GM23338 (cell line): ENCODE results near the gene GPR34. TPM values are rescaled to one million over a fixed set of nuclear protein-coding genes. Genes with fewer than 3 reads are reported as not detected.
"Not testable (repeated sequence)": the region's sequence is repeated elsewhere in the genome, so short reads cannot be mapped to it uniquely, and the experiment has no call there.

Experiments
- ATAC-seq: fragments of 200-7000 bp; cut with Tn5 transposase; 3 replicates; pipeline ENCODE4 v1.9.1; 2020
- DNase-seq: peaks from one replicate; pipeline ENCODE4 v3.0.0-alpha.2; 2015; ENCODE audit warnings: low spot score
- H2AFZ ChIP-seq: fragments of 200-600 bp; sonication (generic); 2 replicates; pipeline ENCODE4 v1.8.0; 2016; ENCODE audit warnings: antibody characterized with exemption, mild to moderate bottlenecking, moderate library complexity
- H3F3A ChIP-seq: fragments of 200-600 bp; sonication (generic); replicated peaks from 2 replicates; pipeline ENCODE4 v1.8.0; 2017; ENCODE audit warnings: antibody characterized with exemption, mixed run types, low read depth
- H3K27ac ChIP-seq: fragments of 200-600 bp; sonication (generic); 2 replicates; pipeline ENCODE4 v1.6.1; 2016; ENCODE audit warnings: low read depth
- H3K27me3 ChIP-seq: fragments of 200-600 bp; sonication (generic); 2 replicates; pipeline ENCODE4 v1.8.0; 2016; ENCODE audit warnings: mild to moderate bottlenecking, mixed run types, moderate library complexity; ENCODE audit not compliant: insufficient read depth
- H3K36me3 ChIP-seq: fragments of 200-600 bp; sonication (generic); 2 replicates; pipeline ENCODE4 v1.8.0; 2016; ENCODE audit warnings: mild to moderate bottlenecking; ENCODE audit not compliant: insufficient read depth
- H3K4me1 ChIP-seq: fragments of 200-600 bp; sonication (generic); 2 replicates; pipeline ENCODE4 v1.8.0; 2016; ENCODE audit warnings: mild to moderate bottlenecking, moderate library complexity; ENCODE audit not compliant: insufficient read depth
- H3K4me2 ChIP-seq: fragments of 200-600 bp; sonication (generic); 2 replicates; pipeline ENCODE4 v1.7.1; 2017; ENCODE audit warnings: mixed run types
- H3K4me3 ChIP-seq: fragments of 200-600 bp; sonication (generic); 2 replicates; pipeline ENCODE4 v1.6.1; 2016; ENCODE audit warnings: mixed run types
- H3K79me2 ChIP-seq: fragments of 200-600 bp; sonication (generic); replicated peaks from 2 replicates; pipeline ENCODE4 v1.8.0; 2017; ENCODE audit warnings: mild to moderate bottlenecking; ENCODE audit not compliant: insufficient read depth
- H3K9me2 ChIP-seq: fragments of 200-600 bp; sonication (generic); 2 replicates; pipeline ENCODE4 v1.8.0; 2017; ENCODE audit not compliant: insufficient read depth
- H4K20me1 ChIP-seq: fragments of 200-600 bp; sonication (generic); replicated peaks from 2 replicates; pipeline ENCODE4 v1.8.0; 2017; ENCODE audit warnings: mild to moderate bottlenecking; ENCODE audit not compliant: insufficient read depth
- H3K27ac Mint-ChIP-seq: 2 replicates; pipeline ENCODE4 v1.8.0; 2020; ENCODE audit warnings: inconsistent platforms, mild to moderate bottlenecking, moderate library complexity, mixed read lengths
- H3K27me3 Mint-ChIP-seq: 3 replicates; pipeline ENCODE4 v1.8.0; 2022; ENCODE audit warnings: low read depth, mild to moderate bottlenecking, moderate library complexity, mixed read lengths, inconsistent platforms; ENCODE audit not compliant: insufficient read depth, poor library complexity
- H3K36me3 Mint-ChIP-seq: 3 replicates; pipeline ENCODE4 v1.8.0; 2021; ENCODE audit warnings: low read depth, mild to moderate bottlenecking, inconsistent platforms, moderate library complexity, mixed read lengths
- H3K4me1 Mint-ChIP-seq: 3 replicates; pipeline ENCODE4 v1.8.0; 2020; ENCODE audit warnings: mild to moderate bottlenecking, inconsistent platforms, mixed read lengths
- H3K4me3 Mint-ChIP-seq: 3 replicates; pipeline ENCODE4 v1.8.0; 2021; ENCODE audit warnings: moderate library complexity, mild to moderate bottlenecking, inconsistent platforms, mixed read lengths
- H3K9me3 Mint-ChIP-seq: 3 replicates; pipeline ENCODE4 v1.8.0; 2020; ENCODE audit warnings: moderate library complexity, mild to moderate bottlenecking, inconsistent platforms, mixed read lengths
- CREB1 ChIP-seq: fragments of 250-450 bp; sonication (Bioruptor Pico); IDR thresholded peaks from 2 replicates; pipeline ENCODE4 v1.5.0; 2020; ENCODE audit warnings: low read depth, mild to moderate bottlenecking, moderate library complexity
- JUNB ChIP-seq: IDR thresholded peaks from one replicate; pipeline ENCODE4 v1.6.1; 2016; ENCODE audit warnings: antibody characterized with exemption; ENCODE audit not compliant: unreplicated experiment
- ZNF462 ChIP-seq: fragments of 250-450 bp; sonication (Bioruptor Pico); IDR thresholded peaks from 2 replicates; pipeline ENCODE4 v1.5.0; 2020; ENCODE audit warnings: mild to moderate bottlenecking, moderate library complexity
- polyA plus RNA-seq: library from polyadenylated mRNA; unstranded; fragments of >200 nt; fragmentation: Nextera tagmentation; extraction: Ambion mirVana; gene quantifications from 2 replicates; pipeline ENCODE4 v1.2.1, GENCODE V29; 2016
- total RNA-seq: library from RNA; depleted of rRNA; stranded (reverse); fragments of >200 nt; shearing (Covaris generic); gene quantifications from 2 replicates; pipeline ENCODE4 v1.2.3, GENCODE V29; 2014
- TF ChIP-seq, protein P1 (sequence below), 2 experiments: fragments of 200-600 bp in 1 of 2; sonication (generic) in 1 of 2; conservative IDR thresholded peaks; 2 replicates each; pipeline versions ENCODE4 v1.5.1 to v1.6.1; 2016 to 2017; ENCODE audit warnings: antibody characterized with exemption in 2 of 2, low read depth in 2 of 2, mild to moderate bottlenecking in 2 of 2, moderate library complexity in 1 of 2

GPR34 gene
- total and polyA plus RNA-seq, 2 experiments from 2014 or later = 0.55 TPM; not detected in 1

- Mint-ChIP-seq H3K27ac (peak overlapping the region; percentile 74; the same call in 1 of the 2 replicates), H3K27me3 (peaks cover 4% of the 10 kb centered on the region), H3K9me3 (peaks cover 34% of the 10 kb centered on the region), H3K4me3 (no peak overlapping the region), H3K4me1 (peaks cover 4% of the 10 kb centered on the region; the same call in 2 of the 3 replicates), H3K36me3 (peaks cover 55% of the 10 kb centered on the region)
- peak overlapping the region; percentile 86 for H3K27ac ChIP-seq
- TF ChIP-seq CREB1 (no peak), JUNB (no peak), ZNF462 (CRISPR knock-in tag) (no peak)
- TF ChIP-seq, protein P1, sequence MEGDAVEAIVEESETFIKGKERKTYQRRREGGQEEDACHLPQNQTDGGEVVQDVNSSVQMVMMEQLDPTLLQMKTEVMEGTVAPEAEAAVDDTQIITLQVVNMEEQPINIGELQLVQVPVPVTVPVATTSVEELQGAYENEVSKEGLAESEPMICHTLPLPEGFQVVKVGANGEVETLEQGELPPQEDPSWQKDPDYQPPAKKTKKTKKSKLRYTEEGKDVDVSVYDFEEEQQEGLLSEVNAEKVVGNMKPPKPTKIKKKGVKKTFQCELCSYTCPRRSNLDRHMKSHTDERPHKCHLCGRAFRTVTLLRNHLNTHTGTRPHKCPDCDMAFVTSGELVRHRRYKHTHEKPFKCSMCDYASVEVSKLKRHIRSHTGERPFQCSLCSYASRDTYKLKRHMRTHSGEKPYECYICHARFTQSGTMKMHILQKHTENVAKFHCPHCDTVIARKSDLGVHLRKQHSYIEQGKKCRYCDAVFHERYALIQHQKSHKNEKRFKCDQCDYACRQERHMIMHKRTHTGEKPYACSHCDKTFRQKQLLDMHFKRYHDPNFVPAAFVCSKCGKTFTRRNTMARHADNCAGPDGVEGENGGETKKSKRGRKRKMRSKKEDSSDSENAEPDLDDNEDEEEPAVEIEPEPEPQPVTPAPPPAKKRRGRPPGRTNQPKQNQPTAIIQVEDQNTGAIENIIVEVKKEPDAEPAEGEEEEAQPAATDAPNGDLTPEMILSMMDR (conservative IDR thresholded peaks at IDR 0.05; ENCODE audit: low read depth in 2 of 2) = peak in 1 of 2 experiments; percentile 39; a peak in 2 of 4 replicates
- DNase-seq (peak; percentile 78), ATAC-seq (peak; percentile 82)
- no peaks in the 10 kb centered on the region for H3K36me3 ChIP-seq
- no peaks in the 10 kb centered on the region for H3K27me3 ChIP-seq
- no peak overlapping the region for H3K4me3 ChIP-seq
- no peaks in the 10 kb centered on the region for H3F3A ChIP-seq
- no peaks in the 10 kb centered on the region for H3K9me2 ChIP-seq
- no peak overlapping the region for H3K4me2 ChIP-seq
- H2AFZ ChIP-seq = no peak overlapping the region
- no peaks in the 10 kb centered on the region for H3K79me2 ChIP-seq
- H4K20me1 ChIP-seq = no peaks in the 10 kb centered on the region
- no peaks in the 10 kb centered on the region for H3K4me1 ChIP-seq
Measured at GRCh38 chrX:41718481-41719235, 29.9 kb downstream of the GPR34 start.

DNA sequence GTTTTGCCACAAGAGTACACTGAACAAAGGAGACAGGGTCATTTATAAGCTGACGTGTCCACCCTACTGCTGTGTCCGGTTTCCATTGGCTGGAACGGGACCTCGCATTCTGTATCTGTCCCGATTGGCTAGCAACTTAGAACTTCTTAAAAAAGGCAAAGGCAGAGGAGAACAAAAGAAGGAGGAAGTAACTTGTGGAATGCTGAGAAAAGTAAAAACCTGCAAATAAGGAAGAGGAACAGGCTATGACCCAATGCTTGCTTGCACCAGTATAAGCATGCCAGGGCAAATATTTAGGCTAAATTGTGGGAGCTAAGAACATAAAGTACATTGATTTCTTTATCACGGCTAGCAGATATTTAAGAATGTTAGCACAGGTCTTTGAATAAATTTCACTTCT, 30.8 kb downstream of the GPR34 start:
- Mint-ChIP-seq H3K9me3 (peaks cover 34% of the 10 kb centered on the region), H3K36me3 (peaks cover 55% of the 10 kb centered on the region)
- H3K79me2 ChIP-seq, DNase-seq, ATAC-seq, H3K4me3 ChIP-seq, H3K4me2 ChIP-seq, H3K4me3 Mint-ChIP-seq, H3K27ac Mint-ChIP-seq, H3K27me3 ChIP-seq, H2AFZ ChIP-seq, H3K4me1 ChIP-seq, H3K36me3 ChIP-seq, H3K4me1 Mint-ChIP-seq, H3F3A ChIP-seq, H3K27me3 Mint-ChIP-seq, H3K9me2 ChIP-seq, H4K20me1 ChIP-seq: not testable (repeated sequence)
- H3K27ac ChIP-seq = peak overlapping the region; percentile 86
